Medulla oblongata (tissue), 1 donor: ENCODE measurements around the gene COL11A1.
"Not testable (repeated sequence)": the region's sequence is repeated elsewhere in the genome, so short reads cannot be mapped to it uniquely, and the experiment has no call there.

Source experiments
- DNase-seq: peaks from one replicate; pipeline ENCODE4 v3.0.0-alpha.2; 2015; ENCODE audit errors: extremely low spot score

The COL11A1 gene

GRCh38 chr1:103084181-103084580 lies 24.1 kb downstream of the COL11A1 start:
- DNase-seq: no peak

GRCh38 chr1:103075316-103076000 lies 32.9 kb downstream of the COL11A1 start:
- DNase-seq: no peak

- DNase-seq: peak; percentile 72
These were observed 34.1 kb downstream of the COL11A1 start for GRCh38 chr1:103074224-103074623.

- no peak for DNase-seq
These were observed 39.1 kb downstream of the COL11A1 start for GRCh38 chr1:103069201-103069600.

- no peak for DNase-seq
These were observed 44.4 kb downstream of the COL11A1 start for GRCh38 chr1:103063921-103064320.

- no peak for DNase-seq
These were observed 49.9 kb downstream of the COL11A1 start for GRCh38 chr1:103058391-103058790.

- no peak for DNase-seq
These were observed 51.9 kb downstream of the COL11A1 start for GRCh38 chr1:103056423-103056822.

GRCh38 chr1:103028110-103028509 lies 80.2 kb downstream of the COL11A1 start:
- DNase-seq: not testable (repeated sequence)

- DNase-seq: no peak
These were observed 82.4 kb downstream of the COL11A1 start for GRCh38 chr1:103025858-103026409.

GRCh38 chr1:103024051-103024450 lies 84.3 kb downstream of the COL11A1 start:
- DNase-seq: no peak

GRCh38 chr1:103002005-103002404 lies 106.3 kb downstream of the COL11A1 start:
- no peak for DNase-seq

- DNase-seq: no peak
These were observed 129.4 kb downstream of the COL11A1 start for GRCh38 chr1:102978874-102979273.

GRCh38 chr1:102977292-102977691 lies 131.0 kb downstream of the COL11A1 start:
- DNase-seq: no peak

GRCh38 chr1:102970496-102971078 lies 137.7 kb downstream of the COL11A1 start:
- peak; percentile 52 for DNase-seq

- no peak for DNase-seq
These were observed 140.5 kb downstream of the COL11A1 start for GRCh38 chr1:102967786-102968185.

GRCh38 chr1:102961549-102961948 lies 146.8 kb downstream of the COL11A1 start:
- DNase-seq: no peak

GRCh38 chr1:102954576-102954975 lies 153.7 kb downstream of the COL11A1 start:
- DNase-seq: no peak

GRCh38 chr1:102952400-102952799 lies 155.9 kb downstream of the COL11A1 start:
- no peak for DNase-seq

- no peak for DNase-seq
These were observed 166.0 kb downstream of the COL11A1 start for GRCh38 chr1:102942324-102942723.

GRCh38 chr1:102941366-102941947 lies 166.9 kb downstream of the COL11A1 start:
- no peak for DNase-seq

- DNase-seq: no peak
These were observed 170.9 kb downstream of the COL11A1 start for GRCh38 chr1:102937401-102937800.

- not testable (repeated sequence) for DNase-seq
These were observed 175.0 kb downstream of the COL11A1 start for GRCh38 chr1:102933362-102933761.

- no peak for DNase-seq
These were observed 188.7 kb downstream of the COL11A1 start for GRCh38 chr1:102919659-102920058.
